Erythroblast (primary cell): ENCODE results near the gene BEST4.

ENCODE experiments used
- GATA1 ChIP-seq: IDR thresholded peaks from 2 replicates; pipeline ENCODE4 v1.6.1; 2011; ENCODE audit warnings: low read depth, mild to moderate bottlenecking, control low read depth, low read length, moderate library complexity
- POLR2A ChIP-seq: IDR thresholded peaks from 2 replicates; pipeline ENCODE4 v1.6.1; 2011; ENCODE audit warnings: mild to moderate bottlenecking, low read length

DNA sequence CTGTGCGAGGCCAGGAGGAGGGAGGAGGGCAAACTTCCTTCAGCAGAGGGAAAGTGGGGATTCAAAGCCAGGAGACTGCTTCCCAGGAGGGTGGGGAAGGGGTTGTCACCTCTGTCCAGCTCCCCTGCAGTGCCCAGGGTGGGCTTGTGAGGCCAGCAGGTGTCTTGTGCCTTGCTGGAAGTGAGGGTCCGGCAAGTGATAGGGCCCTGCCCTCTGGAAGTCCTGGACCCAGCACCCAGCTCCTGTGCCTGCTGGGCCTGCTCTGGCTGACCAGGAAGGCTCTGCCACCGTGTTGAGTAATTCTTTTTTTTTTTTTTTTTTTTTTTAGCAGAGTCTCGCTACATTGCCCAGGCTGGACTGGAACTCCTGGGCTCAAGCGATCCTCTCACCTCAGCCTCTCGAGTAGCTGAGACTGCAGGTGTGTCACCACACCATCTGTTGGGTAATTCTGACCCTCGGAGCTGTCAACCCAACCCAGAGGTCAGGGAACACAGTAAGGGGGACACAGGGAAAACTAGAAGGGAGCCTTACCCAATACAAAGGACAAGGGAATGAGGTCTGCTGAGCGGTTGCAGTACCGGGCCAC lies 1.0 kb downstream of the BEST4 start:
- TF ChIP-seq POLR2A (no peak), GATA1 (no peak)
